Renal cortical epithelial cell (primary cell): ENCODE results near the gene TXLNG. TPM values are rescaled to one million over a fixed set of nuclear protein-coding genes. Genes with fewer than 3 reads are reported as not detected.

Experiments used
- DNase-seq: peaks from one replicate; pipeline ENCODE4 v3.0.0-alpha.2; 2011; ENCODE audit warnings: low read depth
- total RNA-seq: library from RNA; depleted of rRNA; stranded (reverse); fragments of >200 nt; gene quantifications from 2 replicates; pipeline ENCODE4 v1.2.3, GENCODE V29; 2014

Gene TXLNG
- total RNA-seq, 1 donor from 2014 or later, result 16.7 TPM

- DNase-seq, result peak; percentile 15
Measured at GRCh38 chrX:16839219-16839851, 53.1 kb downstream of the TXLNG start.

DNA sequence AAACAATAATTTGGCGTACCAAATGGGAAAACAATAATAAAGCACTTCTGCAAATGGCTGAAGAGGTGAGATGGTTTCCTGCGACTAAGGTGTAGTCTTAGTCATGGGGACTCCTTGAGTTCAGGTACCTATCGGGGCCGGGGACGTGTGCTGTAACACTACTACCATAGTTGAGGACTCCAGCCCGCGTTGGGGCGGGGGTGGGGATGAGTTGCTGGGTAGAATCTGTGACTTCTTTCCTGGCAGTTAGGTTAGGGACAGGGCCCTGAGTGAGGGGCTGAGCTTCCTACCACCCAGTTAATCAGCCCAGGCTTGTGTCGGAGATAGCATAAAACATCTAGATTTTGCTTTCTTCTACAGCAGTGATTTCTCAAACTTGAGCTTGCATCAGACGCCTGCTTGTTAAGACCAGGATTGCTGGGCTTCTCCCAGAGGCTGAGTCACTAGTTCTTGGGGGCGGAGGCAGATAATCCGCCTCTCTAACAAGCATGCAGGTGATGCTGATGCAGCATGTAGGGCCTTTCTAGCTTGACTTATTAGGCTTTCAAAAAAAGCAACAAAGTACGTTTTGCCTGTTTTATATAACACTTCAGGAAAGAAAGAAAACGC is 53.7 kb downstream of the TXLNG start:
- DNase-seq, result peak; percentile 53

- no peak for DNase-seq
Measured at GRCh38 chrX:16842684-16843083, 56.4 kb downstream of the TXLNG start.

DNA sequence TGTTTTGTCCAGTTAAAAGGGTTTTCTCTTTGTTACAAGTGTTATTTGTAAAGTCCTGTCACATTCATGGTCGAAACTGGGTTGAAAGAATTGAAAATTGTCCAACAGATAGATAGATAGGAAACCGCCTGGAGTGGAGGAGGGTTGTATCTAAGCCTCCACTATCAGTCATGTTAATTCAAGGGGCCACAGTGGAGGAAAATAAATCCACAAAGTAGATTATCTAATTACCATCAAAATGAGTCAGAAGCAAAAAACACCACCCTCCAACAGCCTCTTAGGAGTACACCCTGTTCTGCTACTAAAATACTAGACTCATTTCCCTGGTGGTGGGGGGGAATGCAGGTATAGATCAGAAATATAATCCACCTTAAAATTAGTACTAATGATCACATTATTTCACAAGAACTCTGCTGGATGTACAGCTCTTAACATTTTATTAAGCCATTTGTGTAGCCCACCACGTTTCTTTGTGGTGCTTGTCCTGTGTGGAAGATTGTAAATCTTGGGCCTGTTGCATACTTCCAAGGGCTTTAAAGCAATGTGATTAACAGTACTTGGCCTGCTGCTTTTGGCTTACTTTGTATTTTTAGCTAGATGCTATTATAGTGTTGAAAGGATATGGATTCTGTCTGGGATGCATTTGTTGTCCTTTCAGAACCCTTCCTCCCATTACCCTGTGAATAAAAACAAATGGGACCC is 57.1 kb downstream of the TXLNG start:
- no peak for DNase-seq

DNA sequence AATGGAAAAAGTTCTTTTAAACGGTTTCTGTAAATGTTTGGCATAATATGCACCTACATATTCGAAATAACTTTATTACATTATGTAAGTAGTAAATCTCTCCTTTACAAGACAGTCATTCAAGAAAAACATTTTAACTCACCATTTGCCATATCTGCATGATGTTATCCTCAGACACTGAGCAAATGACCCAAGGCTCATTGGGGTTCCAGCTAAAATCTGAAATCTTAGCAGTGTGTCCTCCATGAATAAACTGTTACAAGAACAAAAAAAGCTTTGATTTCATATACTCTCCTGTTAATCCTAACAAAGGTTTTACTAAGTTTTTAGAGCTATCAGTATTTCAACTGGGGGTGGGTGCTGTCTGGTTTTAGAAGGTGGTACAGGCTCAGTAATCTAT is 59.4 kb downstream of the TXLNG start:
- no peak for DNase-seq

DNA sequence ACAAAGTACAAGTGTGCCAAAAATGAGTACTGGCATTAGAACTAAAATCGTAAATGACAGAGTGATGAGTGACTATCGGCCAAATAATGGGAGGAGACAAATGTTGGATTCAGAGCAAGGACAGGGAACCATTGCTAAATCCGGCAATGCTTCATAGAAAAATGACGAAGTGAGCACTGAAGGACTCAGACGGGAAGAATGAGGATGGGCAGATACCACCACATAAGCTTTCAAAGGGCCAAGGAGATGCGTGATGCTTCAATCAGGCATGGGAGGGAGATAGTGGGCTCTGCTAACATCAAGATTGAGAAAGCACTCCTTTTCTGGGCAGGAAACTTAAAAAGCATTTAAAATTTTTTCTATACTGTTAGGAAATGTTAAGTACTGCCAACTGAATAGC is 62.3 kb downstream of the TXLNG start:
- DNase-seq, result no peak

- no peak for DNase-seq
Measured at GRCh38 chrX:16851421-16851820, 65.2 kb downstream of the TXLNG start.

DNA sequence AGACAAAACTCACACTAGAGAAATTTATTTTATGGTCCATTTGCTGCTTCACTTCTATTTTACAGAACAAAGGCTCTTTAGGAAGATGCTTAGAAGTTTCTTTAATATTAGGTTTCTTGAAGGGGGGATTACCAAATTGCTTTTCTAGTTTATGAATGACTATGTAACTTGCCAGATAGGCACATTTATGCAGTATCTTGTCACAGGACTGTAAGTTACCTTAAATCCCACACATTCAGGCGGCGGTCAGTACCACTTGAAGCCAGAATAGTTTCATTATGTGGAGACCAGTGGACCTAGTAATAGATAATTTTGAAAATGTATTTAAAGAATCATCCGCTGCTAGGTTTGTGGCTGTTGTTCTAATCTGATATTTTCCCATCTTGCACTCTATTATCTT is 65.6 kb downstream of the TXLNG start:
- DNase-seq, result no peak

- DNase-seq, result no peak
Measured at GRCh38 chrX:16852617-16853179, 66.4 kb downstream of the TXLNG start.

DNA sequence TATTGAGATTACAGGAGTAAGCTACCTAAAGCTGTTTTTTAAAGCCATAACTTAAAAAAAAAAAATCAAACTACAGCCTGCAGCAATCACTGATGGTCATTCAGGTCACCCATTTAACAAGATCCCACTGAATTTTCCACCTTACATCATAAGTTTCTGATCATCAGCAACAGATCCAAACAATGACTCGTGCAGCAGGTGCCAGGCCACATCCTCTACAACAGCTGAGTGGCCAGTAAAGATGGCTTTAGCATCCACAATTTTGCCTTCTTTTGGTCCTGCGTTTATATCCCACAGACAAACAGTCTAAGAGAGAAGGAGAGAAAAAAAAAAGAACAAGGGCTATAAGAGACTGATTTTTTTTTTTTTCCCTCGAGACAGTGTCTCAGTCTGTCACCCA is 67.3 kb downstream of the TXLNG start:
- DNase-seq, result no peak

DNA sequence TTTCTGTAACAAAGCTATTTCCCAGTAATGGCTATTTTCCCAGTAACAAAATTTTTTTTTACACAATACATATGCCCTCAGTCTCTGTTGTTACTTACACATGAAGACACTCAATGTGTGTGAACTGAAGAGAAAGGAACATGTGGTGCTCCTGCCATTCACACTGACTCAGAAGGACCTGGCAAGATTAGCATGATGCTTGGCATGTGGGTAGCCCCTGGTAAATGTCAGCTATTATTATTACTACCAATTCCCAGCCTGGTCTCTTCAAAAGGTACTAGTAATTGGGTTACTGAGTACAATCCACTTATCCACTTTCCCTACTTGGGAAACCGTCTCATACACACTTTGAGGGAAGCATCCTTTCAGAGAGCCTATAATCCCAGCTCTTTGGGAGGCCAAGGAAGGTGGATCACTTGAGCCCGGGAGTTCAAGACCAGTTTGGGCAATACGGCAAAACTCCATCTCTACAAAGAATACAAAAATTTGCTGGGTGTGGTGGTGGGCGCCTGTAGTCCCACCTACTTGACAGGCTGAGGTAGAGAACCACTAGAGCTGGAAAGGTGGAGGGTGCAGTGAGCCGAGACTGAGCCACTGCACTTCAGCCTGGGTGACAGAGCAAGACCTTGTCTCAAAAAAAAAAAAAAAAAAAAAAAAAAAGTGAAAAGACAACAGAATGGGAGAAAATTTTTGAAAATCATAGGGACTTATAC is 69.3 kb downstream of the TXLNG start:
- no peak for DNase-seq

GRCh38 chrX:16856076-16856404 is 69.8 kb downstream of the TXLNG start:
- DNase-seq, result peak; percentile 65

GRCh38 chrX:16856744-16857143 is 70.5 kb downstream of the TXLNG start:
- no peak for DNase-seq

- no peak for DNase-seq
Measured at GRCh38 chrX:16862829-16863228, 76.6 kb downstream of the TXLNG start.

GRCh38 chrX:16867947-16868346 is 81.7 kb downstream of the TXLNG start:
- DNase-seq, result no peak

DNA sequence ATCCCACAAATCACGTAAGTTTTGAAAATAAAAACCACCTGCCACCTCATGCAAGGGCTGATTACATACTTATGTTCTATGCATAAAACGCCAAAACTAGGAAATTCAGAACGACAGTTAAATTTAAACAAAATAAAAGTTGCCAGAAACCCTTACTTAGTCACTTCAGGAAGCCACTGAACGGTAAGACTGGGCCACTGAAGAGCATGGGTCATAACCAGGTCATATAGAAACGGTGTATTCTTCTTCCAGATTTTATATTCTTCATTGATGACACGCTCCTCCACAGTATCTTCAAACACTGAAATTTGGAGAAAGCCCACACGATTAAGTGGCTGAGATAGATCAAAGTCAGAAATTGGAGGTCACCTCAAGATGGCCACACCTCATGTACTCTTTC is 82.7 kb downstream of the TXLNG start:
- DNase-seq, result no peak

GRCh38 chrX:16869393-16870094 is 83.3 kb downstream of the TXLNG start:
- no peak for DNase-seq

GRCh38 chrX:16870095-16870861 is 84.0 kb downstream of the TXLNG start, which contains the start of gene RBBP7:
Gene RBBP7 (minus strand): TSS chrX:16870362. CDS start chrX:16870053, 309 bp downstream.
- DNase-seq, result peak; percentile 61

DNA sequence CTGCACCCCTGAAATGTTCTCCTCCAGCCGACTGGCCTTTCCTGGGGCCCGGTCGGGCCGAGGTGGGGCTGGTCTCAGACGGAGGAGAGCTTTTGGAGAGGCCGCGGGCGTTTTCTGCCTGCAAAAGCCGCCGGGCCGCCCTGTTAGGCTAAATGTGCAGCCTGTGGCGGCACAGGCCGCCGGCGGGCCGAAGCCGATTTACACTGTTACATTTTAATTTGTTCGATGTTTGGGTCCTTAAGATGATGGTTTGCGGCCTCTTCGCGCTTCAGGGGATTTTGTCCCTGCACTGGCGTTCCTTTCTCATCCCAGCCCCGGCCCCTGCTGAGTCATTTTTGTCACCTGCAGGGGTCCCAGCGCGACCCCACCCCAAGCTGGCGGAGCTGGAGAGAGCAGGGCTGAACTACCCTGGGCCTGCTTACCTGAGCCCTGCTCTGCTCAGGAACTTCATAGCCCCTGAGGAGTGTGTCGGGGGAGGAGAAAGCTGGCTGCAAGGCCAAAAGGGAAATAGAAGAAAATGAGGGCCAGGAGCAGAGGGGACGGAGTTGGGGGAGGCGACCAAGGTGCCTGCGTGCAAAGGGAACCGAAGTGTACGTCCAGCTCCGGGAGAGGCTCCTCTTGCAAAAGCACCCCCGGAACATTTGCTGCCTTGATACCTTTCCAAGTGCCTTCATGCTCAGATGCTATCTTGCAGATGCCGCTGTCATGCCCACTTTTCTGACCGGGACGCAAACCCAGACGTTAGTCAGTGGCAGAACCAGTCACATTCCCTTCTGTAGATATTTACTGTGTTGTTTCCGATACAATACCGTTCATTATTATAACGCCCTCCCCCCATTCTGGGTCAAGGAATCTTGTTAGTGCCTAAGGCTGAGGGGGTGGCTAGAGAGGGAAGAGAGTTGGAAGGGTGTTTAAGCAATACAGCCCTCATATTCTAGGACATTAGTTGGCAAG is 84.9 kb downstream of the TXLNG start:
- no peak for DNase-seq

GRCh38 chrX:16873106-16873505 is 86.8 kb downstream of the TXLNG start:
- no peak for DNase-seq
